H1 (cell line): ENCODE results near the gene TET2. TPM values are rescaled to one million over a fixed set of nuclear protein-coding genes. Genes with fewer than 3 reads are reported as not detected.

Experiments used
- CTCF ChIA-PET: fragments of 300-600 bp; sonication (Branson Sonifier 250); formaldehyde crosslinking; loops from one replicate; lab custom pipeline; 2021; ENCODE audit not compliant: partially characterized antibody; lab: Charles Lee
- POLR2A ChIA-PET: fragments of 300-600 bp; sonication (Branson Sonifier 250); formaldehyde crosslinking; loops from one replicate; lab custom pipeline; 2021; ENCODE audit warnings: inconsistent platforms; ENCODE audit not compliant: partially characterized antibody; lab: Charles Lee
- DNase-seq, 2 experiments: peaks; one replicate each; pipeline versions ENCODE4 v3.0.0 to v3.0.0-alpha.2; 2010 to 2022; ENCODE audit warnings: low spot score in 2 of 2, low read depth in 1 of 2, mixed read lengths in 1 of 2
- FAIRE-seq: peaks from 2 replicates; lab custom pipeline; 2011; peaks lifted over from hg19 to GRCh38; lab: Jason Lieb, UNC
- H2AFZ ChIP-seq: 2 replicates; pipeline ENCODE4 v1.8.1; 2012; ENCODE audit warnings: low read length, inconsistent platforms
- H2AK5ac ChIP-seq: 2 replicates; pipeline ENCODE4 v1.6.1; 2013; ENCODE audit warnings: low read depth, low read length
- H2BK120ac ChIP-seq: replicated peaks from 2 replicates; pipeline ENCODE3; 2013; ENCODE audit warnings: low read depth, low read length, inconsistent platforms
- H2BK12ac ChIP-seq: 2 replicates; pipeline ENCODE4 v1.6.1; 2013; ENCODE audit warnings: low read depth, low read length
- H2BK15ac ChIP-seq: 2 replicates; pipeline ENCODE4 v1.6.1; 2013; ENCODE audit warnings: low read length
- H2BK20ac ChIP-seq: 2 replicates; pipeline ENCODE4 v1.6.1; 2013; ENCODE audit warnings: low read length
- H2BK5ac ChIP-seq: 2 replicates; pipeline ENCODE4 v1.6.1; 2013; ENCODE audit warnings: low read depth, low read length
- H3K14ac ChIP-seq: 2 replicates; pipeline ENCODE4 v1.6.1; 2013; ENCODE audit warnings: inconsistent platforms; ENCODE audit not compliant: insufficient read length
- H3K18ac ChIP-seq: 2 replicates; pipeline ENCODE4 v1.6.1; 2013; ENCODE audit warnings: low read length; ENCODE audit errors: extremely low read depth
- H3K23ac ChIP-seq: 2 replicates; pipeline ENCODE4 v1.6.1; 2013; ENCODE audit warnings: inconsistent platforms; ENCODE audit not compliant: insufficient read length
- H3K23me2 ChIP-seq: 2 replicates; pipeline ENCODE4 v1.6.1; 2013; ENCODE audit warnings: low read depth, low read length
- H3K27ac ChIP-seq: 2 replicates; pipeline ENCODE4 v1.6.1; 2011; ENCODE audit warnings: low read depth, low read length, inconsistent platforms
- H3K27me3 ChIP-seq, 4 experiments: replicated peaks in 1 of 4; 1 replicate in 1 of 4; 2 replicates in 3 of 4; pipeline versions ENCODE4 v1.6.1 to v1.8.1; 2011 to 2013; ENCODE audit warnings: low read length in 3 of 4, mild to moderate bottlenecking in 3 of 4, inconsistent platforms in 2 of 4, mixed read lengths in 2 of 4, moderate library complexity in 1 of 4; ENCODE audit not compliant: control insufficient read depth in 3 of 4, insufficient read depth in 3 of 4; ENCODE audit errors: extremely low read depth in 1 of 4
- H3K36me3 ChIP-seq, 4 experiments: 2 replicates each; pipeline versions ENCODE4 v1.6.1 to v1.8.1; 2011 to 2013; ENCODE audit warnings: mild to moderate bottlenecking in 4 of 4, low read length in 3 of 4, moderate library complexity in 2 of 4, control low read depth in 1 of 4, inconsistent platforms in 1 of 4; ENCODE audit not compliant: insufficient read depth in 4 of 4, control insufficient read depth in 2 of 4
- H3K4ac ChIP-seq: replicated peaks from 2 replicates; pipeline ENCODE3; 2013; ENCODE audit warnings: low read length, low read depth, mixed read lengths, inconsistent platforms; ENCODE audit not compliant: insufficient read length
- H3K4me1 ChIP-seq, 4 experiments: replicated peaks in 1 of 4; 1 replicate in 1 of 4; 2 replicates in 3 of 4; pipeline versions ENCODE4 v1.6.1 to v1.8.1; 2011 to 2013; ENCODE audit warnings: low read length in 3 of 4, inconsistent platforms in 2 of 4, mixed read lengths in 1 of 4; ENCODE audit not compliant: insufficient read depth in 4 of 4, control insufficient read depth in 3 of 4
- H3K4me2 ChIP-seq, 2 experiments: 2 replicates each; pipeline versions ENCODE4 v1.6.1 to v1.8.1; 2011 to 2013; ENCODE audit warnings: low read depth in 2 of 2, low read length in 2 of 2, control low read depth in 1 of 2, inconsistent platforms in 1 of 2, mild to moderate bottlenecking in 1 of 2; ENCODE audit not compliant: insufficient read depth in 1 of 2
- H3K4me3 ChIP-seq, 4 experiments: fragments of 200-600, 300-600 bp in 1 of 4; sonication (generic), shearing (Covaris generic), sonication (Bioruptor Twin) in 1 of 4; 2 replicates each; pipeline versions ENCODE4 v1.5.1 to v1.8.1; 2011 to 2016; ENCODE audit warnings: low read length in 4 of 4, low read depth in 3 of 4, control low read depth in 2 of 4, inconsistent platforms in 2 of 4, mild to moderate bottlenecking in 2 of 4, mixed read lengths in 1 of 4, moderate library complexity in 1 of 4; ENCODE audit not compliant: insufficient read depth in 2 of 4; ENCODE audit errors: extremely low read depth in 1 of 4
- H3K56ac ChIP-seq: replicated peaks from 2 replicates; pipeline ENCODE3; 2013; ENCODE audit warnings: low read depth, mild to moderate bottlenecking, mixed read lengths, low read length, inconsistent platforms; ENCODE audit not compliant: insufficient read length
- H3K79me1 ChIP-seq: 2 replicates; pipeline ENCODE4 v1.6.1; 2013; ENCODE audit warnings: low read depth, low read length, control low read depth
- H3K79me2 ChIP-seq, 2 experiments: 2 replicates each; pipeline versions ENCODE4 v1.6.1 to v1.8.1; 2012 to 2013; ENCODE audit warnings: low read length in 2 of 2, mild to moderate bottlenecking in 2 of 2, inconsistent platforms in 1 of 2; ENCODE audit not compliant: insufficient read depth in 2 of 2, control insufficient read depth in 1 of 2
- H3K9ac ChIP-seq, 4 experiments: replicated peaks in 1 of 4; 1 replicate in 1 of 4; 2 replicates in 3 of 4; pipeline versions ENCODE4 v1.6.1 to v1.8.1; 2011 to 2013; ENCODE audit warnings: low read depth in 3 of 4, low read length in 3 of 4, control low read depth in 2 of 4, mild to moderate bottlenecking in 2 of 4, moderate library complexity in 2 of 4, inconsistent platforms in 1 of 4; ENCODE audit errors: extremely low read depth in 1 of 4
- H3K9me3 ChIP-seq, 2 experiments: 2 replicates each; pipeline versions ENCODE4 v1.6.1 to v1.8.1; 2012 to 2013; ENCODE audit warnings: mild to moderate bottlenecking in 2 of 2, moderate library complexity in 2 of 2, control low read depth in 1 of 2, inconsistent platforms in 1 of 2, low read depth in 1 of 2, low read length in 1 of 2, mixed read lengths in 1 of 2; ENCODE audit not compliant: insufficient read depth in 2 of 2
- H4K20me1 ChIP-seq, 2 experiments: replicated peaks in 1 of 2; 2 replicates each; pipeline versions ENCODE3 to v1.8.1; 2011 to 2013; ENCODE audit warnings: inconsistent platforms in 2 of 2, low read length in 2 of 2, mild to moderate bottlenecking in 1 of 2; ENCODE audit not compliant: insufficient read depth in 2 of 2, control insufficient read depth in 1 of 2
- H4K5ac ChIP-seq: 2 replicates; pipeline ENCODE4 v1.6.1; 2013; ENCODE audit warnings: low read length, low read depth, mixed read lengths, inconsistent platforms; ENCODE audit not compliant: insufficient read length
- H4K8ac ChIP-seq: 2 replicates; pipeline ENCODE4 v1.8.0; 2013; ENCODE audit warnings: mild to moderate bottlenecking, moderate library complexity, low read length, inconsistent platforms; ENCODE audit not compliant: insufficient read depth; ENCODE audit errors: extremely low read depth
- H4K91ac ChIP-seq: replicated peaks from 2 replicates; pipeline ENCODE3; 2013; ENCODE audit warnings: low read length, mixed read lengths, inconsistent platforms; ENCODE audit not compliant: insufficient read length
- ASH2L ChIP-seq: fragments of 200-600, 300-600 bp; sonication (generic); IDR thresholded peaks from one replicate; pipeline ENCODE4 v1.7.1; 2017; ENCODE audit warnings: low read length
- ATF3 ChIP-seq: IDR thresholded peaks from 2 replicates; pipeline ENCODE4 v1.6.1; 2011; ENCODE audit warnings: low read depth, mild to moderate bottlenecking, low read length; ENCODE audit not compliant: insufficient read depth
- CEBPB ChIP-seq: IDR thresholded peaks from 2 replicates; pipeline ENCODE4 v1.6.1; 2012; ENCODE audit warnings: low read depth, low read length
- EP300 ChIP-seq, 2 experiments: IDR thresholded peaks; 1 replicate in 1 of 2; 2 replicates in 1 of 2; pipeline ENCODE4 v1.6.1; 2011 to 2012; ENCODE audit warnings: low read depth in 2 of 2, low read length in 2 of 2, mild to moderate bottlenecking in 2 of 2, borderline replicate concordance in 1 of 2, inconsistent platforms in 1 of 2, moderate library complexity in 1 of 2
- EZH2 ChIP-seq: fragments of 200-600 bp; sonication (generic); IDR thresholded peaks from 2 replicates; pipeline ENCODE4 v1.7.1; 2012; ENCODE audit warnings: low read depth, mild to moderate bottlenecking, moderate library complexity, low read length, inconsistent platforms; ENCODE audit not compliant: severe bottlenecking
- FOSL1 ChIP-seq: IDR thresholded peaks from 2 replicates; pipeline ENCODE4 v1.6.1; 2011; ENCODE audit warnings: mild to moderate bottlenecking, low read depth, low read length, moderate library complexity; ENCODE audit not compliant: insufficient read depth
- MAX ChIP-seq: IDR thresholded peaks from 2 replicates; pipeline ENCODE4 v1.6.1; 2012; ENCODE audit warnings: inconsistent platforms
- NRF1 ChIP-seq: IDR thresholded peaks from 2 replicates; pipeline ENCODE4 v1.6.1; 2011; ENCODE audit warnings: mild to moderate bottlenecking, low read depth, low read length, improper control_type of control experiment
- POU5F1 ChIP-seq: IDR thresholded peaks from 2 replicates; pipeline ENCODE4 v1.6.1; 2011; ENCODE audit warnings: low read depth, mild to moderate bottlenecking, low read length, moderate library complexity
- SAP30 ChIP-seq: fragments of 300-600 bp; sonication (generic); IDR thresholded peaks from 2 replicates; pipeline ENCODE4 v1.7.1; 2012; ENCODE audit warnings: low read length, moderate library complexity, mild to moderate bottlenecking, inconsistent platforms; ENCODE audit not compliant: insufficient read depth, insufficient replicate concordance
- SIN3A ChIP-seq, 2 experiments: IDR thresholded peaks in 1 of 2; conservative IDR thresholded peaks in 1 of 2; 2 replicates each; pipeline ENCODE4 v1.6.1; 2011 to 2012; ENCODE audit warnings: low read length in 2 of 2, improper control_type of control experiment in 1 of 2, low read depth in 1 of 2, mild to moderate bottlenecking in 1 of 2
- SP4 ChIP-seq: IDR thresholded peaks from 2 replicates; pipeline ENCODE4 v1.6.1; 2012; ENCODE audit warnings: low read length, inconsistent platforms
- SUZ12 ChIP-seq: fragments of 200-600 bp; sonication (generic); IDR thresholded peaks from 2 replicates; pipeline ENCODE4 v1.6.1; 2012; ENCODE audit warnings: mild to moderate bottlenecking, inconsistent platforms, low read length, moderate library complexity, mixed read lengths
- TBP ChIP-seq: IDR thresholded peaks from 2 replicates; pipeline ENCODE4 v1.6.1; 2011; ENCODE audit warnings: low read depth, low read length, improper control_type of control experiment
- WGBS, 2 experiments: shearing (Covaris generic) in 1 of 2; methylation state at CpG; one replicate each; pipeline versions ENCODE4 v1.1.6 to v1.1.7; 2013 to 2015; ENCODE audit warnings: low lambda C conversion rate in 2 of 2, mixed read lengths in 2 of 2, inconsistent platforms in 1 of 2, low coverage in 1 of 2, missing lambda C conversion rate in 1 of 2; ENCODE audit not compliant: insufficient replicate concordance in 2 of 2, insufficient coverage in 1 of 2, insufficient read length in 1 of 2; ENCODE audit errors: extremely low coverage in 1 of 2, missing lambda C conversion rate in 1 of 2; 5-methylcytosine and 5-hydroxymethylcytosine counted together
- polyA plus RNA-seq, 7 experiments: library from polyadenylated mRNA; depleted of rRNA in 3 of 7; stranded (reverse) in 5 of 7; unstranded in 2 of 7; fragments of >200 nt in 5 of 7; fragments of 200-250 nt in 2 of 7; gene quantifications; 1 replicate in 5 of 7; 2 replicates in 1 of 7; 4 replicates in 1 of 7; pipeline versions ENCODE4 v1.2.1 to v1.2.3, GENCODE V29; 2011 to 2013; ENCODE audit warnings: missing spikeins in 2 of 7, mixed read lengths in 2 of 7
- total RNA-seq: library from RNA; stranded (reverse); fragmentation: NEBNext Ultra II Directional; extraction: Animal tissue kit (Norgen Biotek cat#: 25700); gene quantifications from 2 replicates; pipeline ENCODE4 v1.2.1, GENCODE V29; 2021

TET2 gene
- total and polyA plus RNA-seq, 2 of the 8 experiments (the other 6 are each of a cell fraction or from before 2014, with no cell fraction given): 1.0 to 2.6 TPM

- FAIRE-seq (no peak), DNase-seq (no peak)
- H3K79me1 ChIP-seq: no peaks in the 10 kb centered on the region
- no peak overlapping the region for H2BK12ac ChIP-seq
- H4K8ac ChIP-seq: no peak overlapping the region
- no peak overlapping the region for H2BK15ac ChIP-seq
- no peak overlapping the region for H2BK5ac ChIP-seq
- no peak overlapping the region for H2BK120ac ChIP-seq
- no peak overlapping the region for H3K27ac ChIP-seq
- POLR2A ChIA-PET: no interaction called here
- H2BK20ac ChIP-seq: no peak overlapping the region
- WGBS, 2 experiments: 86% methylated on average over 3 of the region's 3 CpGs; no CpG with 5 or more reads in 1 of the 2 experiments
- CTCF ChIA-PET: no interaction called here
- no peak overlapping the region for H3K23ac ChIP-seq
- no peak overlapping the region for H4K5ac ChIP-seq
- H3K18ac ChIP-seq: no peak overlapping the region
- H4K20me1 ChIP-seq: no peaks in the 10 kb centered on the region
- no peaks in the 10 kb centered on the region for H3K36me3 ChIP-seq
- H3K23me2 ChIP-seq: no peaks in the 10 kb centered on the region
- H3K79me2 ChIP-seq: no peaks in the 10 kb centered on the region
- H3K4ac ChIP-seq: no peak overlapping the region
- H4K91ac ChIP-seq: no peak overlapping the region
- no peak overlapping the region for H3K4me3 ChIP-seq
- no peak overlapping the region for H3K56ac ChIP-seq
- no peaks in the 10 kb centered on the region for H3K9me3 ChIP-seq
- H3K14ac ChIP-seq: no peak overlapping the region
- H3K4me2 ChIP-seq: no peak overlapping the region
- no peaks in the 10 kb centered on the region for H3K27me3 ChIP-seq
- H3K4me1 ChIP-seq: no peaks in the 10 kb centered on the region; a peak in 1 of 7 replicates
- no peak overlapping the region for H2AK5ac ChIP-seq
- H3K9ac ChIP-seq: no peak overlapping the region
- no peak overlapping the region for H2AFZ ChIP-seq
- TF ChIP-seq NRF1 (no peak), CEBPB (no peak), TBP (no peak), SP4 (no peak), SUZ12 (no peak), EZH2 (no peak), SIN3A (conservative IDR thresholded peaks at IDR 0.05 in 1 of 2, IDR thresholded peaks at IDR 0.05 in 1 of 2; ENCODE audit: low read depth in 1 of 2, low read length in 2 of 2) (no peak), EP300 (IDR thresholded peaks at IDR 0.05; ENCODE audit: borderline replicate concordance in 1 of 2, low read depth in 2 of 2, low read length in 2 of 2) (no peak), ASH2L (no peak), FOSL1 (no peak), ATF3 (no peak), MAX (no peak), SAP30 (no peak), POU5F1 (no peak)
Measured at GRCh38 chr4:105282489-105282888, 135.8 kb downstream of the TET2 start.
